Activated CD4-positive, CD25-positive, alpha-beta regulatory T cell treated with anti-CD3 and anti-CD28 coated beads, Interleukin-2, amount 50 U/mL, for 72 hours (primary cell): ENCODE measurements around the gene SKA1.

Experiments
- DNase-seq: peaks from one replicate; pipeline ENCODE4 v3.0.0; 2021

The SKA1 gene

GRCh38 chr18:50374753-50375391 lies at the start of gene SKA1:
SKA1 (plus strand) TSS chr18:50375046; CDS start chr18:50375831, 785 bp downstream.
- peak; percentile 89 for DNase-seq

DNA sequence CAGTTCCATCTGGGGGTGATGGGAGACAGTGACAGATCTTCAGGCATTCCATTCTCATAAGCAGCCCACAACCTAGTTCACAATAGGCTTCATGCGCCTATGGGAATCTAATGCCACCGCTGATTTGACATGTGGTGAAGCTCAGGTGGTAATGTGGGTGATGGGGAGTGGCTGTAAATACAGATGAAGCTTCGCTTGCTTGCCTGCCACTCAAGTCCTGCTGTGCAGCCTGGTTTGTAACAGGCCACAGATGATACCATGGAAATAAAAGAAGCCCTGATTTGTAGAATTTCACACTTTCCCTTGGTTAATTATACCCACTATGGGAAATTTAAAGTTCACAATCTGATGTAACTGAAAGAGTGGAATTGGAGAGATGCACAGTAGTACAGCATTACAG lies 46.9 kb upstream of the SKA1 start:
- no peak for DNase-seq

DNA sequence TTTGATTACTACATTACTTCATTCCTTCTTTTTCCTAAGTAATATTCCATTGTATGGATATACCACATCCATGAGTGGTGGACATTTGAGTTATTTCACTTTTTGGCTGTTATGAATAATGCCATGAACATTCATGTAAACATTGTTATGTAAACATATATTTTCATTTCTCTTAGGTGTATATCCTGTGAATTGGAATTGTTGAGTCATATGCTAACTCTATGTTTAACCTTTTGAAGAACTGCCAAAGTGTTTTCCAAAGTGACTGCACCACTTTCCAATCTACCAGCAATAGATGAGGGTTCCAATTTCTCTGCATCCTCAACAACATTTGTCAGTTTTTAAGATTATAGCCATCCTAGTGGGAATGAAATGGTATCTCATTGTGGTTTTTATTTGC lies 44.7 kb upstream of the SKA1 start:
- no peak for DNase-seq

GRCh38 chr18:50331691-50332090 lies 43.2 kb upstream of the SKA1 start:
- DNase-seq = no peak

GRCh38 chr18:50334546-50335152 lies 40.2 kb upstream of the SKA1 start:
- no peak for DNase-seq

- no peak for DNase-seq
These were observed 36.7 kb upstream of the SKA1 start for GRCh38 chr18:50338122-50338521.

DNA sequence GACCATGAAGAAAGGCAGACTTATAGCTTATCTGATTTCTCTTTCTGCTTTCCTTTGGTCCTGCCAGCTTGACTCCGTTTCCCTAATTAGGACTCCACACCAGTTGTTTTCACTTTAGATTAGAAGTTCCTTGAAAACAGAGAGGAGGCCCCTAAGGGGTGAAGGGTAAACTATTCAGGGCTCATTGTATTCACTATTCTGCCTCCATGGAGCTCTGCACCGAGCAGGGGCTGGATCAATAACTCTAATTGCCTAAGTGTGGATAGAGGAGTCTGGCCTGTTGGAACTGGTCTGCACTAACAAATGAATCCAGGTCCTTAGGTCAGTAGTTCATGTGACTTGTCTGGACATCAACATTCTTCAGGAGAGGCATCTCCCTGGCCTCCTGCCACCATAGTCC lies 36.1 kb upstream of the SKA1 start:
- DNase-seq = no peak

DNA sequence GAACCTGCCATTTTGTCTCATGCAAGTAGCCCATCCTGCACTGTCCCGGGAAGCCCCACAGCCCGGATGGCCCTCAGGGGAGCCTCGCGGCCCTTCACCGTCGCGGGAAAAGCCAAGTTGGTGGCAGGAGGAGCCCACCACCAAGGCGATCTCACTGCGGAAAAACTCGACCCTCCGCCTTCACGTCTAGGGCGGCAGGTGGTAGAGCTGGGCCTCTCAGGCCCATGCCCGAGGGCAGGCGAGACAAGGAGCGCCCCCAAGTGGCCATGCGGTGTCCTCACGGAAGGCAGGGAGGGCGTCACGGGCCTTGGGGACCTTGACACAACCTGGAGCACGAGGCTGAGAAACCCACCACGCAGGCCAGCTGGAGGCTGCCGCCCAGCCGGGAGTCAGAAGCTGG lies 34.8 kb upstream of the SKA1 start:
- no peak for DNase-seq

- DNase-seq = no peak
These were observed 33.4 kb upstream of the SKA1 start for GRCh38 chr18:50341443-50341842.

DNA sequence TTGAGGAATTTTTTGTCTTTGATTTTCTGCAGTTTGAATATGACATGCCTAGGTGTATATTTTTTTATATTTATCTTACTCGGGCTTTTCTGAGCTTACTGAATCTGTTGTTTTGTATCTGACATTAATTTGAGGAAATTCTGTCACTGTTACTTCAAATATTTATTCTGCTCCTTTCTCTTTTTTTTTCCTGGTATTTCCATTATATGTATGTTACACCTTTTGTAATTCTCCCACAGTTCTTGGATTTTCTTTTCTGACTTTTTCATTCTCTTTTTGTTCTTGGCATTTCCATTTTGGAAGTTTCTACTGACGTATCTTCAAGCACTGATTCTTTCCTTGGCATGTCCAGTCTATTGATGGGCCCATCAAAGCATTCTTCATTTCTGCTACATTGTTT lies 24.1 kb upstream of the SKA1 start:
- DNase-seq = no peak

- no peak for DNase-seq
These were observed 18.6 kb upstream of the SKA1 start for GRCh38 chr18:50356036-50356945.

DNA sequence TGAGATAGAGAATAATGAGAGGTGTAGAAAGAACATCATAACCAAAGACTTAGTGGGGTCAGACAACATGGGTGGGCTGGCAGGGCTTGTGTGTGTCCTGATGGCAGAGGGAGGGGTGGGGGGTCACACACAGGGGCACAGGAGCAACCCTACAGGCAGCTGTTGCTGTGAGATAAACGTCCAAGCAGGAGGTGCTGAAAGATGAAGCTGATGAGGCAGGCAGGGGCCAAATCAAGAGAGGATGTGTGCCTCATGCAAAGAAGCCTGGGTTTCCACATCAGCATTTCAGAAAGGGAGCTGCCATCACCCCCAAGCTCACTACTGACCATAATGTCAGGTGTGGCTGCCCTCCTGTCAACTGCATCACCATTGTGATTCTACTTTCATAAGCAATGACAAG lies 16.0 kb upstream of the SKA1 start:
- no peak for DNase-seq

GRCh38 chr18:50359806-50360205 lies 15.0 kb upstream of the SKA1 start:
- no peak for DNase-seq

DNA sequence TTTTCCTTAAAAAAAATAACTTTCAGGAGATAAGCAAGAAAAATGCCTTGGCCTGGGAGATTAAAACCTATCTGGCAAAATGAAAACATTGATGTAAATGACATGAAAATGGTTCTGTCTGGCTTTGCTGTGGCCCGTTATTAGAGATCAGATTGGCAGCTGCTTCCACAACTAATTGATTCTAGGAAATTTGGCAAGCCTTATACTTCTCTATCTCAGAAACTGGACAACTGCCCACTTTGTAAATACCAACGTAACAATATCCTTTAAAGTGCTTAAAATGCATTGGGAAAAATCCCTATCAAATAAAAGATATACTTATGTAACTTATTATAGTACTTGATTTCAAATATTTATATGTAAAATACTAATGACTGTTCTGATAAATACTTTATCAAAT lies 14.2 kb upstream of the SKA1 start:
- DNase-seq = no peak

DNA sequence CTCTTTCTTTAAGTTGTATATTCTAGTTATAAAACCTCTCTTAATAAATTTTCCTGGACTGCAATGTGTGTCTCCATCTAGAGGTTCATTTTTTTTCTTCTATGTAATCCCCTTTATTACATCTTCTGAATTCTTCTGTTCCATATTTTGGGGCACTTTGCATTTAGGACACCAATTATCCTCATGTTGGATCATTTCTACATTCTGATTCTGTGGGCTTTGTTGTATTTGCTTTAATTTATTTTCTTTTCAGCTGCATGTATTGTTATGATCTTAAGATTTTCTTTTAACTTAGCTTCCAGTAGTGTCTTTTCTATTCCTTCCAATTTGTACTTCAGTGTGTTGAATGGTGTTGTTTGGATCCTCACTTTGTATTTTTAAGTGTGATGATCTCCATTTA lies 5.2 kb upstream of the SKA1 start:
- DNase-seq = no peak

DNA sequence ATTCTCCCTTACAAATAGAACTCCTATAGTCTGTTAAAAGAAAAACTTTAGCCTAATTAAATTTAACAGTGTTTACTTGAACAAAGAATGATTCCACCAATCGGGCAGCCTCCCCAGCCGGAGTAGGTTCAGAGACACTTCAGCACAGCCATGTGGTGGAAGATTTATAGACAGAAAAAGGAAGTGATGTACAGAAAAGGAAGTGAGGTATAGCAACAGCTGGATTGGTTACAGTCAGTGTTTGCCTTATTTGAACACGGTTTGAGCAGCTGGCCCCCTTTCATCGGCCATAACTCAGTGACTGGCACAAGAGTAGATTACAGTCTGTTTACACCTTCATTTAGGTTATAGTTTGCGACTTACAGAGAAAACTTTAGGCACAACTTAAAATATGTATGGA lies 2.1 kb upstream of the SKA1 start:
- DNase-seq = no peak

DNA sequence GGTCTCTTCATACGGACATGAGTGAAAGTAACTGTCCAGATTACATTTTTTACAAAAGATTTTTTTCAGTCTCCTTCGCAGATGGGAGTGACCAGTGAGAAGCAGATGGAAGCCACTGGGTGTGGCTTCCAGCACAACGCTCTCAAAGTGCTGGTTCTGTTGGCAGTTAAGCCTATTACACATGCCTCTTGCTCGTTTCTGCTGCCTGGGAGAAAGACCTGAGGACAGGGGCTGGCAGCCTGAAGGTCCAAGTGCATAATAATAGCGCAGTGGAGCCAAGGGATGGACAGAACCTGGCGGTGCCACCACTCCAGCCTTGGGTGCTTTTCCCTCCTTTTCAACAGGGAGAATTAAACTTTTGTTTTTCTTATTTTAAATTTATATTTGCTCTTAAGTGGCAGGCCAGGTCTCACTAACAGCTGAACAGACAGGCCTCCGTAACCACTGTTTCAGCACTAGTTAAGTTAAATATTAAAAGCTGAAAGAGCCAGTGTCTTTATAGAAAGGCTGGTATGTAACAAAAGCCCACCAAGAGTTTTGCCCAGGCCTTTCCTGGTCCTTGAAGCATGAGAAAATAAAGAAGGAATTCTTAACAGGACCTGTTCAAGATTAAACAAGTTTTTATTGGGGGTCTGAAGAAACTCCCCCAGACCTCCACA lies 1.2 kb upstream of the SKA1 start:
- no peak for DNase-seq

DNA sequence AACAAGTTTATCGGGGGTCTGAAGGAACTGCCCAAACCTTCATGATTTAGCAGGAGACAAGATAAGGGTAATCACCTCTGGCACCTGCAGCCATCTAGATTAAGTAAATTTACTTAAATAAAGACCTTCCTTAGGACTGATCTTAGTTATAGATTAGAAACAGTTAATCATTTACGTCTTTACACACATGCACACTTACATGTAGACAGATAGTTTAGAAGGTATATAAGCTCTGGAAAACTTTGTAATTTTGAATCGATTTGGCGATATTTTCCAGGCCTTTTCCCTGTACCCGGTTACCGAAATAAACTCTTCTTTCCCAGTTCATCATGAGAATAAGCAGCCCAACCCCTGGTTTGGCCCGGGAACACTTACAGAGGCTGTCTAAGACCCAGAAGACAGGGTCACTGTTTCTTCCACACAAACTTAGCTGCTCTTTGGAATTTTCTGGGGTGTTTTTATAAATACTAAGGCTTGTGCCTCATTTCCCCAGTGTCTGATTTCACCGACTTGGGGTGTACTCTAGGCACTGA lies 560 bp upstream of the SKA1 start:
- DNase-seq = no peak

DNA sequence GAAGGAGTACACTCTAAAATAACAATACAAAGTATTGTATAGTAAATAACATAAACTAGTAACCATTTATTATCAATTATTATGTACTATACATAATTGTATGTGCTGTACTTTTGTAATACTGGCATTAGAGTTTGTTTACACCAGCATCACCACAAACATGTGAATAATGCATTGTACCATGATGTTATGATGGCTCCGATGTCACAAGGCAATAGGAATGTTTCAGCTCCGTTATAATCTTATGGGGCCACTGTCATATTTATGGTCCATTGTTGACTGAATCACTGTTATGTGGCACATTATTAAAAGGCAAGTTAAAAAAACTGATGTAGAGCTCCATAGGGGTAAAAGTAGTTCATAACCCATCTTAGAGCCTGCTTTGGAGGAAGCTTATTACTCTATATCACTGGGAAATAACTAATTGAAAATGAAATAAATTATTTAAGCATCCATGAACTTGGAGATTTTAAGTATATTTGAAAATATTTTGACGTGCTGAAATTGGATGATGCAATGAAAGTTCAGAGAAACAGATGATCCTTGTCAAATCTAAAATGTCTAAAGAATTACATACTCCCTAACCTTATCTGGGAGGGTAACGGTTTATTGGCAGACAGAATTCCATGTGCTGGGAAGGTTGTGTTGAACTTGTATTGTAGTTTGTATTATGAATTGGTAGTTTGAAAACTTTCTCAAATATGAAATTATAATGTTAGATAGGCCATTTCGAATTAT lies 2.4 kb downstream of the SKA1 start:
- DNase-seq = no peak

DNA sequence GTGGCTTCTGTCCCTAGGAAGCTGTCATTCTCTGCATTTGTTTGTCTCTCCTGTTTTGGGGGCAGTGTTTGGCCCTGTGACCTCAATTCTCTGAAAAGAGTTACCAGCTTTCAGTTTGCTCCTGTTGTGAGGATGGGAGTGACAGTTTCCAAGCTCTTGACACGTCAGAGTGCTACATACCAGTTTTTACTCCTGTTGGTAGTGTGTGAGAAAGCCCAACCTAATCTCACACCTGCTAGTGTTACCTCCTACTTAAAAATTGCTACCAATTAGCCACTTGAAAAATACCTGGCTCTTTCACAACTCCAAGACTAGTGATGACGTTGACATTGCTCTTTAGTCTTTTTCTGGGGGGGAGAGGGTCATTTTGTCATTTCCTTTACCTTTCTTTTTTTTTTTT lies 14.1 kb downstream of the SKA1 start:
- DNase-seq = no peak

DNA sequence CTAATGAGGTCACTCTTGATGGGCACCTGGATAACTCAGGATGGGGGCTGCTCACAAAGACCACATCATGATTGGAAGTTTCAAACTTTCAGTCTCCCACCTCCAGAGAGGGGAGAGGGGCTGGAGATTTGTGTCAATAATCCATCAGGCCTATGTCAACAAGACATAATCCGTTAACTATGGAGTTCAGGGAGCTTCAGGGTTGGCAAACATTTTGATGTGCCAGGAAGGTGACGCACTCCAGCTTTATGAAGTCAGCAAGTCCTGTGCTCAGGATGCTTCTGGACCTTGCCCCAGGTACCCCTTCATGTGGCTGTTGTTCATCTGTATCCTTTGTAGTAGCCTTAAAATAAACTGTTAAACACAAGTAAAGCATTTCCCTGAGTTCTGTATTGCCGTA lies 19.0 kb downstream of the SKA1 start:
- no peak for DNase-seq

DNA sequence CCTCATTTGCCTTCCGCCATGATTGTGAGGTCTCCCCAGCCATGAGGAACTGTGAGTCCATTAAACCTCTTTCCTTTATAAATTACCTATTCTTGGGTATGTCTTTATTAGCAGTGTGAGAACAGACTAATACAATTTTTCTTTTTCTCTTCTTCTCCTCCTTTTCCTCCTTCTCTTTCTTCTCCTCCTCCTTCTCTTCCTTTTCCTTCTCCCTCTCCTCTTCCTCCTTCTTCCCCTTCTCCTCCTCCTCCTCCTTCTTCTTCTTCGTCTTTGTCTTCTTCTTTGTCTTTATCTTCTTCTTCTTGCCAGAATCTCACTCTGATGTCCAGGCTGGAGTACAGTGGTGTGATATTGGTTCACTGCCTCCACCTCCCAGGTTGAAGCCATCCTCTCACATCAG lies 20.2 kb downstream of the SKA1 start:
- DNase-seq = no peak
